ENCODE data around the gene MLXIP. TPM values are rescaled to one million over a fixed set of nuclear protein-coding genes. Genes with fewer than 3 reads are reported as not detected.

MLXIP gene
- total RNA-seq, 2 experiments from 2014 or later: 27.5 to 44.7 TPM

GRCh38 chr12:122029620-122030423 lies 48.7 kb upstream of the MLXIP start:
- H3K9me2 ChIP-seq (ENCODE audit: insufficient read depth, low read length): no peaks in the 10 kb centered on the region
- H3K4me1 ChIP-seq (ENCODE audit: insufficient read depth, low read length, poor library complexity, severe bottlenecking): peaks cover 80% of the 10 kb centered on the region
- H3K27ac ChIP-seq (ENCODE audit: low read depth, low read length, poor library complexity, severe bottlenecking): peak overlapping the region; percentile 94
- POLR2A ChIA-PET: interaction anchor here (7.6 kb wide), 1 partner anchor 21 kb away, joined by 332 read pairs; no protein-coding TSS in a partner anchor
- H3K4me2 ChIP-seq (ENCODE audit: low read length): peak overlapping the region; percentile 86
- H3K79me2 ChIP-seq (ENCODE audit: insufficient read depth, low read depth, low read length): peaks cover 100% of the 10 kb centered on the region
- TF ChIP-seq EZH2phosphoT487 (IDR thresholded peaks at IDR 0.05; ENCODE audit: borderline replicate concordance, low read depth, low read length): no peak
- TF ChIP-seq, protein P1, sequence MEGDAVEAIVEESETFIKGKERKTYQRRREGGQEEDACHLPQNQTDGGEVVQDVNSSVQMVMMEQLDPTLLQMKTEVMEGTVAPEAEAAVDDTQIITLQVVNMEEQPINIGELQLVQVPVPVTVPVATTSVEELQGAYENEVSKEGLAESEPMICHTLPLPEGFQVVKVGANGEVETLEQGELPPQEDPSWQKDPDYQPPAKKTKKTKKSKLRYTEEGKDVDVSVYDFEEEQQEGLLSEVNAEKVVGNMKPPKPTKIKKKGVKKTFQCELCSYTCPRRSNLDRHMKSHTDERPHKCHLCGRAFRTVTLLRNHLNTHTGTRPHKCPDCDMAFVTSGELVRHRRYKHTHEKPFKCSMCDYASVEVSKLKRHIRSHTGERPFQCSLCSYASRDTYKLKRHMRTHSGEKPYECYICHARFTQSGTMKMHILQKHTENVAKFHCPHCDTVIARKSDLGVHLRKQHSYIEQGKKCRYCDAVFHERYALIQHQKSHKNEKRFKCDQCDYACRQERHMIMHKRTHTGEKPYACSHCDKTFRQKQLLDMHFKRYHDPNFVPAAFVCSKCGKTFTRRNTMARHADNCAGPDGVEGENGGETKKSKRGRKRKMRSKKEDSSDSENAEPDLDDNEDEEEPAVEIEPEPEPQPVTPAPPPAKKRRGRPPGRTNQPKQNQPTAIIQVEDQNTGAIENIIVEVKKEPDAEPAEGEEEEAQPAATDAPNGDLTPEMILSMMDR (conservative IDR thresholded peaks at IDR 0.05; ENCODE audit: low read length): no peak
- DNase-seq (ENCODE audit: low spot score): no peak
- H2AFZ ChIP-seq (ENCODE audit: low read length): no peak overlapping the region
- peaks cover 70% of the 10 kb centered on the region for H3K36me3 ChIP-seq (ENCODE audit: insufficient read depth, low read length)
- no peaks in the 10 kb centered on the region for H4K20me1 ChIP-seq (ENCODE audit: insufficient read depth, low read length)
- H3K4me3 ChIP-seq (ENCODE audit: low read depth, low read length, poor library complexity, severe bottlenecking): peak overlapping the region; percentile 55
- intact Hi-C loops (cut with micrococcal nuclease; ENCODE audit: unreplicated experiment): no loop called here
- BruUV-seq (replicated peaks): no TSS peak
- H3K9me3 ChIP-seq (ENCODE audit: low read length): no peaks in the 10 kb centered on the region
- CTCF ChIA-PET (ENCODE audit: unreplicated experiment): no interaction called here

GRCh38 chr12:122030424-122031035 lies 48.0 kb upstream of the MLXIP start:
- H3K27ac ChIP-seq (ENCODE audit: low read depth, low read length, poor library complexity, severe bottlenecking): peak overlapping the region; percentile 94
- POLR2A ChIA-PET: no interaction called here
- DNase-seq (ENCODE audit: low spot score): no peak
- TF ChIP-seq, protein P1 (conservative IDR thresholded peaks at IDR 0.05; ENCODE audit: low read length): no peak
- no peak for TF ChIP-seq EZH2phosphoT487 (IDR thresholded peaks at IDR 0.05; ENCODE audit: borderline replicate concordance, low read depth, low read length)
- intact Hi-C loops (cut with micrococcal nuclease; ENCODE audit: unreplicated experiment): no loop called here
- no peaks in the 10 kb centered on the region for H3K9me3 ChIP-seq (ENCODE audit: low read length)
- peak overlapping the region; percentile 86; the same call in 1 of the 2 replicates for H3K4me2 ChIP-seq (ENCODE audit: low read length)
- no peaks in the 10 kb centered on the region for H4K20me1 ChIP-seq (ENCODE audit: insufficient read depth, low read length)
- no peak overlapping the region for H2AFZ ChIP-seq (ENCODE audit: low read length)
- H3K9me2 ChIP-seq (ENCODE audit: insufficient read depth, low read length): no peaks in the 10 kb centered on the region
- H3K4me3 ChIP-seq (ENCODE audit: low read depth, low read length, poor library complexity, severe bottlenecking): no peak overlapping the region
- H3K4me1 ChIP-seq (ENCODE audit: insufficient read depth, low read length, poor library complexity, severe bottlenecking): peaks cover 74% of the 10 kb centered on the region
- peaks cover 73% of the 10 kb centered on the region for H3K36me3 ChIP-seq (ENCODE audit: insufficient read depth, low read length)
- BruUV-seq (replicated peaks): no TSS peak
- CTCF ChIA-PET (ENCODE audit: unreplicated experiment): no interaction called here
- peaks cover 100% of the 10 kb centered on the region for H3K79me2 ChIP-seq (ENCODE audit: insufficient read depth, low read depth, low read length)

Data from OCI-LY7 (cell line).